Osteoblast (primary cell): Measurements from ENCODE around the gene GRM2. TPM values are rescaled to one million over a fixed set of nuclear protein-coding genes. Genes with fewer than 3 reads are reported as not detected.
"Not testable (repeated sequence)": the region's sequence is repeated elsewhere in the genome, so short reads cannot be mapped to it uniquely, and the experiment has no call there.

ENCODE experiments used
- DNase-seq: peaks from one replicate; pipeline ENCODE4 v3.0.0; 2011; ENCODE audit warnings: low spot score, mixed read lengths; ENCODE audit not compliant: insufficient read length; ENCODE audit errors: missing footprints
- H2AFZ ChIP-seq: 2 replicates; pipeline ENCODE4 v1.6.0; 2011; ENCODE audit warnings: mild to moderate bottlenecking, low read length
- H3K27ac ChIP-seq: 2 replicates; pipeline ENCODE4 v1.5.1; 2011; ENCODE audit warnings: mild to moderate bottlenecking, low read depth, low read length, moderate library complexity
- H3K27me3 ChIP-seq: 2 replicates; pipeline ENCODE4 v1.6.0; 2012; ENCODE audit warnings: mild to moderate bottlenecking, control low read depth, inconsistent platforms, low read length, moderate library complexity; ENCODE audit not compliant: insufficient read depth
- H3K36me3 ChIP-seq: 2 replicates; pipeline ENCODE4 v1.5.1; 2011; ENCODE audit warnings: mild to moderate bottlenecking, low read length, control low read depth, moderate library complexity; ENCODE audit not compliant: insufficient read depth
- H3K4me1 ChIP-seq: 2 replicates; pipeline ENCODE4 v1.5.1; 2011; ENCODE audit warnings: mild to moderate bottlenecking, low read length, control low read depth, moderate library complexity; ENCODE audit not compliant: insufficient read depth
- H3K4me2 ChIP-seq: 2 replicates; pipeline ENCODE4 v1.6.0; 2011; ENCODE audit warnings: mild to moderate bottlenecking, low read length; ENCODE audit not compliant: insufficient read depth
- H3K4me3 ChIP-seq: fragments of 200-600 bp; sonication (generic); 3 replicates; pipeline ENCODE4 v1.5.1; 2012; ENCODE audit warnings: mild to moderate bottlenecking, low read length, inconsistent platforms; ENCODE audit not compliant: insufficient read depth
- H3K79me2 ChIP-seq: 2 replicates; pipeline ENCODE4 v1.6.0; 2012; ENCODE audit warnings: mild to moderate bottlenecking, low read length, control low read depth, inconsistent platforms; ENCODE audit not compliant: insufficient read depth
- H3K9me3 ChIP-seq: 2 replicates; pipeline ENCODE4 v1.5.1; 2011; ENCODE audit warnings: low read depth, low read length, control low read depth
- H4K20me1 ChIP-seq: 2 replicates; pipeline ENCODE4 v1.6.0; 2012; ENCODE audit warnings: mild to moderate bottlenecking, low read length, control low read depth; ENCODE audit not compliant: insufficient read depth
- CTCF ChIP-seq: IDR thresholded peaks from 2 replicates; pipeline ENCODE4 v1.5.1; 2011; ENCODE audit warnings: mild to moderate bottlenecking, low read depth, low read length, moderate library complexity; ENCODE audit errors: extremely low read depth
- total RNA-seq: library from RNA; depleted of rRNA; stranded (reverse); fragments of >200 nt; gene quantifications from 2 replicates; pipeline ENCODE4 v1.2.3, GENCODE V29; 2012

The GRM2 gene
- total RNA-seq, 1 donor: not detected

GRCh38 chr3:51739110-51739509 lies 32.2 kb downstream of the GRM2 start:
- Histone ChIP-seq H3K36me3 (no peaks in the 10 kb centered on the region), H3K79me2 (no peaks in the 10 kb centered on the region), H4K20me1 (no peaks in the 10 kb centered on the region), H2AFZ (no peak overlapping the region), H3K9me3 (no peaks in the 10 kb centered on the region), H3K4me2 (no peak overlapping the region), H3K27me3 (peaks cover 19% of the 10 kb centered on the region), H3K4me3 (no peak overlapping the region), H3K27ac (no peak overlapping the region), H3K4me1 (no peaks in the 10 kb centered on the region)
- DNase-seq: no peak
- no peak for TF ChIP-seq CTCF

GRCh38 chr3:51742320-51742719 lies 35.5 kb downstream of the GRM2 start:
- not testable (repeated sequence) for DNase-seq, H3K79me2 ChIP-seq, H3K36me3 ChIP-seq, H3K4me3 ChIP-seq, H4K20me1 ChIP-seq, H3K9me3 ChIP-seq, H3K4me2 ChIP-seq, H3K4me1 ChIP-seq, H2AFZ ChIP-seq, H3K27ac ChIP-seq
- peaks cover 12% of the 10 kb centered on the region for H3K27me3 ChIP-seq

GRCh38 chr3:51742978-51743377 lies 36.1 kb downstream of the GRM2 start:
- not testable (repeated sequence) for H3K9me3 ChIP-seq, H3K4me3 ChIP-seq, DNase-seq, H3K27ac ChIP-seq, H3K4me1 ChIP-seq, H3K4me2 ChIP-seq, H3K36me3 ChIP-seq, H3K79me2 ChIP-seq, H4K20me1 ChIP-seq, H2AFZ ChIP-seq
- peaks cover 12% of the 10 kb centered on the region for H3K27me3 ChIP-seq

DNA sequence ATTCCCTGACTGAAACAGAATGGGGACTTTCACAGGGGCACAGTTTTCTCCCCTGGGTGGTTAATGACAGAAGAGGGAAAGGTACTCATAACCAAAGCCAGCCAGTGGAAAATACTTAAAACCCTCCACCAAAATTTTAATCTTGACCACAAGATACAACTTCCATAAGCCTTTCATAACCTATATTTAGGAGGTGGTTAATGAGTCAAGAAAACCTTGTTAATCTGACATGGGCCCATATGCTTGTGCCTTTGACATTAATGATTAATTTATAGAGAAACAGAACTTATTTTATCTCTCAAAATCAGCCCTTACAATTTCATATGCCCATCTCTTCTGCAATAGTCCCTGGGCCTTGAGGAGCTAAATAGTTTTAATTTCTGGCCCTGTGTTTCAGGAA lies 41.0 kb downstream of the GRM2 start:
- H2AFZ ChIP-seq: no peak overlapping the region
- no peaks in the 10 kb centered on the region for H3K4me1 ChIP-seq
- TF ChIP-seq CTCF: no peak

GRCh38 chr3:51748327-51748726 lies 41.5 kb downstream of the GRM2 start:
- H3K79me2 ChIP-seq: no peaks in the 10 kb centered on the region

More for the DNA sequence above, 41.0 kb downstream of the GRM2 start:
- H3K27ac ChIP-seq: no peak overlapping the region
- H3K79me2 ChIP-seq: no peaks in the 10 kb centered on the region
- no peak overlapping the region for H3K4me3 ChIP-seq
- H4K20me1 ChIP-seq: no peaks in the 10 kb centered on the region
- H3K27me3 ChIP-seq: no peaks in the 10 kb centered on the region
- H3K9me3 ChIP-seq: no peaks in the 10 kb centered on the region
- DNase-seq: no peak
- no peak overlapping the region for H3K4me2 ChIP-seq
- H3K36me3 ChIP-seq: no peaks in the 10 kb centered on the region

More at GRCh38 chr3:51748327-51748726, 41.5 kb downstream of the GRM2 start:
- no peak for TF ChIP-seq CTCF
- Histone ChIP-seq H3K4me1 (no peaks in the 10 kb centered on the region), H4K20me1 (no peaks in the 10 kb centered on the region), H3K4me2 (no peak overlapping the region), H2AFZ (no peak overlapping the region), H3K27ac (no peak overlapping the region), H3K27me3 (no peaks in the 10 kb centered on the region), H3K9me3 (no peaks in the 10 kb centered on the region), H3K4me3 (no peak overlapping the region), H3K36me3 (no peaks in the 10 kb centered on the region)
- no peak for DNase-seq
